Activated naive CD8-positive, alpha-beta T cell treated with anti-CD3 and anti-CD28 coated beads for 36 hours (primary cell): ENCODE data around the gene AMOTL1. TPM values are rescaled to one million over a fixed set of nuclear protein-coding genes. Genes with fewer than 3 reads are reported as not detected.
"Not testable (repeated sequence)": the region's sequence is repeated elsewhere in the genome, so short reads cannot be mapped to it uniquely, and the experiment has no call there.

ENCODE experiments used
- DNase-seq: peaks from one replicate; pipeline ENCODE4 v3.0.0; 2021
- H3K27ac Mint-ChIP-seq: one replicate; pipeline ENCODE4 v1.8.0; 2022; ENCODE audit warnings: mild to moderate bottlenecking, moderate library complexity, mixed read lengths
- H3K27me3 Mint-ChIP-seq: one replicate; pipeline ENCODE4 v1.8.0; 2022; ENCODE audit warnings: mild to moderate bottlenecking, mixed read lengths
- H3K36me3 Mint-ChIP-seq: one replicate; pipeline ENCODE4 v1.8.0; 2021; ENCODE audit warnings: mild to moderate bottlenecking, mixed read lengths
- H3K4me1 Mint-ChIP-seq: one replicate; pipeline ENCODE4 v1.8.0; 2021; ENCODE audit warnings: mixed read lengths
- H3K4me3 Mint-ChIP-seq: one replicate; pipeline ENCODE4 v1.8.0; 2022; ENCODE audit warnings: mild to moderate bottlenecking, moderate library complexity, mixed read lengths
- H3K9me3 Mint-ChIP-seq: one replicate; pipeline ENCODE4 v1.8.0; 2022; ENCODE audit warnings: mixed read lengths
- total RNA-seq, 2 experiments: library from RNA; stranded (reverse); gene quantifications; one replicate each; pipeline ENCODE4 v1.2.3, GENCODE V29; 2021

AMOTL1 gene
- total RNA-seq, 2 experiments from 2014 or later = 1.0 to 1.3 TPM

GRCh38 chr11:94791216-94791889 is 23.2 kb downstream of the AMOTL1 start:
- Mint-ChIP-seq H3K4me3 (no peak overlapping the region), H3K9me3 (no peaks in the 10 kb centered on the region), H3K4me1 (no peaks in the 10 kb centered on the region), H3K36me3 (no peaks in the 10 kb centered on the region), H3K27me3 (no peaks in the 10 kb centered on the region), H3K27ac (no peak overlapping the region)
- DNase-seq = no peak

- H3K36me3 Mint-ChIP-seq, H3K9me3 Mint-ChIP-seq, H3K27ac Mint-ChIP-seq, H3K27me3 Mint-ChIP-seq, H3K4me1 Mint-ChIP-seq, DNase-seq, H3K4me3 Mint-ChIP-seq: not testable (repeated sequence)
These were observed 23.8 kb downstream of the AMOTL1 start for GRCh38 chr11:94791942-94792341.

GRCh38 chr11:94792451-94792850 is 24.3 kb downstream of the AMOTL1 start:
- Mint-ChIP-seq H3K9me3 (no peaks in the 10 kb centered on the region), H3K36me3 (no peaks in the 10 kb centered on the region), H3K4me1 (no peaks in the 10 kb centered on the region), H3K4me3 (no peak overlapping the region), H3K27me3 (no peaks in the 10 kb centered on the region), H3K27ac (no peak overlapping the region)
- DNase-seq = no peak

GRCh38 chr11:94793002-94793401 is 24.8 kb downstream of the AMOTL1 start:
- Mint-ChIP-seq H3K9me3 (no peaks in the 10 kb centered on the region), H3K27me3 (no peaks in the 10 kb centered on the region), H3K27ac (no peak overlapping the region), H3K4me1 (no peaks in the 10 kb centered on the region), H3K36me3 (no peaks in the 10 kb centered on the region), H3K4me3 (no peak overlapping the region)
- no peak for DNase-seq

- Mint-ChIP-seq H3K27ac (no peak overlapping the region), H3K4me3 (no peak overlapping the region), H3K4me1 (no peaks in the 10 kb centered on the region), H3K27me3 (no peaks in the 10 kb centered on the region), H3K9me3 (no peaks in the 10 kb centered on the region), H3K36me3 (no peaks in the 10 kb centered on the region)
- no peak for DNase-seq
These were observed 25.7 kb downstream of the AMOTL1 start for GRCh38 chr11:94793822-94794221.

GRCh38 chr11:94794287-94795168 is 26.4 kb downstream of the AMOTL1 start:
- H3K27me3 Mint-ChIP-seq = no peaks in the 10 kb centered on the region
- H3K27ac Mint-ChIP-seq = no peak overlapping the region
- no peak for DNase-seq
- H3K4me1 Mint-ChIP-seq = no peaks in the 10 kb centered on the region
- H3K9me3 Mint-ChIP-seq = no peaks in the 10 kb centered on the region
- H3K36me3 Mint-ChIP-seq = no peaks in the 10 kb centered on the region
- no peak overlapping the region for H3K4me3 Mint-ChIP-seq

- Mint-ChIP-seq H3K4me1 (no peaks in the 10 kb centered on the region), H3K27ac (no peak overlapping the region), H3K9me3 (no peaks in the 10 kb centered on the region), H3K27me3 (no peaks in the 10 kb centered on the region), H3K4me3 (no peak overlapping the region), H3K36me3 (no peaks in the 10 kb centered on the region)
- DNase-seq = no peak
These were observed 27.5 kb downstream of the AMOTL1 start for GRCh38 chr11:94795476-94796189.

- DNase-seq = no peak
- Mint-ChIP-seq H3K9me3 (no peaks in the 10 kb centered on the region), H3K27me3 (peaks cover 4% of the 10 kb centered on the region), H3K4me3 (no peak overlapping the region), H3K27ac (no peak overlapping the region), H3K4me1 (no peaks in the 10 kb centered on the region), H3K36me3 (no peaks in the 10 kb centered on the region)
These were observed 28.0 kb downstream of the AMOTL1 start for GRCh38 chr11:94796190-94796580.

GRCh38 chr11:94796863-94797262 is 28.7 kb downstream of the AMOTL1 start:
- Mint-ChIP-seq H3K4me3 (no peak overlapping the region), H3K9me3 (no peaks in the 10 kb centered on the region), H3K27me3 (peaks cover 4% of the 10 kb centered on the region), H3K36me3 (no peaks in the 10 kb centered on the region), H3K27ac (no peak overlapping the region), H3K4me1 (no peaks in the 10 kb centered on the region)
- no peak for DNase-seq

- H3K36me3 Mint-ChIP-seq = no peaks in the 10 kb centered on the region
- no peaks in the 10 kb centered on the region for H3K4me1 Mint-ChIP-seq
- H3K9me3 Mint-ChIP-seq = no peaks in the 10 kb centered on the region
- H3K4me3 Mint-ChIP-seq = no peak overlapping the region
- peaks cover 4% of the 10 kb centered on the region for H3K27me3 Mint-ChIP-seq
- H3K27ac Mint-ChIP-seq = no peak overlapping the region
- no peak for DNase-seq
These were observed 31.6 kb downstream of the AMOTL1 start for GRCh38 chr11:94799726-94800125.

- no peak overlapping the region for H3K4me3 Mint-ChIP-seq
- peaks cover 2% of the 10 kb centered on the region for H3K4me1 Mint-ChIP-seq
- H3K9me3 Mint-ChIP-seq = no peaks in the 10 kb centered on the region
- no peaks in the 10 kb centered on the region for H3K36me3 Mint-ChIP-seq
- DNase-seq = no peak
- no peak overlapping the region for H3K27ac Mint-ChIP-seq
- peaks cover 4% of the 10 kb centered on the region for H3K27me3 Mint-ChIP-seq
These were observed 32.3 kb downstream of the AMOTL1 start for GRCh38 chr11:94800414-94800813.

- peaks cover 4% of the 10 kb centered on the region for H3K27me3 Mint-ChIP-seq
- no peak overlapping the region for H3K4me3 Mint-ChIP-seq
- H3K4me1 Mint-ChIP-seq = peaks cover 2% of the 10 kb centered on the region
- DNase-seq = no peak
- no peaks in the 10 kb centered on the region for H3K9me3 Mint-ChIP-seq
- H3K36me3 Mint-ChIP-seq = no peaks in the 10 kb centered on the region
- H3K27ac Mint-ChIP-seq = no peak overlapping the region
These were observed 33.8 kb downstream of the AMOTL1 start for GRCh38 chr11:94801866-94802460.

- no peak overlapping the region for H3K27ac Mint-ChIP-seq
- no peaks in the 10 kb centered on the region for H3K9me3 Mint-ChIP-seq
- H3K4me1 Mint-ChIP-seq = peaks cover 2% of the 10 kb centered on the region
- DNase-seq = no peak
- peaks cover 4% of the 10 kb centered on the region for H3K27me3 Mint-ChIP-seq
- H3K4me3 Mint-ChIP-seq = no peak overlapping the region
- no peaks in the 10 kb centered on the region for H3K36me3 Mint-ChIP-seq
These were observed 34.3 kb downstream of the AMOTL1 start for GRCh38 chr11:94802501-94802900.

- no peak for DNase-seq
- no peak overlapping the region for H3K27ac Mint-ChIP-seq
- no peaks in the 10 kb centered on the region for H3K9me3 Mint-ChIP-seq
- H3K36me3 Mint-ChIP-seq = no peaks in the 10 kb centered on the region
- peaks cover 2% of the 10 kb centered on the region for H3K4me1 Mint-ChIP-seq
- H3K4me3 Mint-ChIP-seq = no peak overlapping the region
- H3K27me3 Mint-ChIP-seq = peaks cover 4% of the 10 kb centered on the region
These were observed 35.3 kb downstream of the AMOTL1 start for GRCh38 chr11:94803491-94803890.

GRCh38 chr11:94804874-94805273 is 36.7 kb downstream of the AMOTL1 start:
- Mint-ChIP-seq H3K27ac (no peak overlapping the region), H3K36me3 (no peaks in the 10 kb centered on the region), H3K4me1 (peaks cover 2% of the 10 kb centered on the region), H3K9me3 (no peaks in the 10 kb centered on the region), H3K4me3 (no peak overlapping the region), H3K27me3 (peaks cover 4% of the 10 kb centered on the region)
- no peak for DNase-seq
